Right atrium auricular region (tissue), 2 donors: ENCODE results near the gene LGMN. TPM values are rescaled to one million over a fixed set of nuclear protein-coding genes. Genes with fewer than 3 reads are reported as not detected.

Source experiments
- DNase-seq: peaks from one replicate; pipeline ENCODE4 v3.0.0-alpha.2; 2019; ENCODE audit warnings: low spot score
- H3K27ac ChIP-seq, 2 donors: fragments of 200-600 bp; sonication (generic); 1 replicate in 1 of 2; 2 replicates in 1 of 2; pipeline ENCODE4 v1.5.1; 2016 to 2019
- H3K27me3 ChIP-seq, 2 donors: fragments of 200-600 bp; sonication (generic); one replicate each; pipeline versions ENCODE4 v1.5.1 to v1.6.0; 2017 to 2019
- H3K36me3 ChIP-seq: fragments of 200-600 bp; sonication (generic); one replicate; pipeline ENCODE4 v1.5.1; 2016
- H3K4me1 ChIP-seq, 2 donors: fragments of 200-600 bp; sonication (generic); one replicate each; pipeline versions ENCODE4 v1.5.1 to v1.6.0; 2017 to 2019
- H3K4me3 ChIP-seq, 2 donors: fragments of 200-600 bp; sonication (generic); 1 replicate in 1 of 2; 2 replicates in 1 of 2; pipeline ENCODE4 v1.5.1; 2017 to 2019; ENCODE audit warnings: mild to moderate bottlenecking in 1 of 2, moderate library complexity in 1 of 2
- H3K9me3 ChIP-seq, 2 donors: fragments of 200-600 bp; sonication (generic); one replicate each; pipeline ENCODE4 v1.5.1; 2019
- CTCF ChIP-seq, 2 donors: fragments of 200-600 bp; sonication (generic); IDR thresholded peaks; one replicate each; pipeline ENCODE4 v1.5.1; 2019; ENCODE audit warnings: antibody characterized with exemption in 2 of 2
- total RNA-seq, 2 donors: library from RNA; depleted of rRNA; stranded (reverse); fragments of >200 nt; gene quantifications; one replicate each; pipeline ENCODE4 v1.1.0, GENCODE V29; 2016

The LGMN gene
- total RNA-seq: 100 to 1,000 TPM in 1 of 2 donors, 10 to 100 TPM in 1; 65.6 to 109 TPM

GRCh38 chr14:92748259-92749016, at the start of gene LGMN:
LGMN (minus strand) TSS chr14:92748627; CDS start chr14:92732786, 15,841 bp downstream.
- Histone ChIP-seq H3K4me1 (peaks cover 0 to 15% of the 10 kb centered on the region in 2 donors), H3K36me3 (peaks cover 2% of the 10 kb centered on the region), H3K27me3 (no peaks in the 10 kb centered on the region), H3K9me3 (no peaks in the 10 kb centered on the region), H3K4me3 (peak within 1 kb of the TSS; percentile 78), H3K27ac (peak within 1 kb of the TSS; percentile 90 to 94)
- DNase-seq: peak; percentile 98
- TF ChIP-seq CTCF (IDR thresholded peaks at IDR 0.05): no peak

- Histone ChIP-seq H3K36me3 (peaks cover 14% of the 10 kb centered on the region), H3K4me3 (peak overlapping the region; percentile 97 to 98), H3K4me1 (peaks cover 0 to 24% of the 10 kb centered on the region in 2 donors), H3K27ac (peak overlapping the region; percentile 91), H3K27me3 (no peaks in the 10 kb centered on the region), H3K9me3 (peaks cover 0 to 4% of the 10 kb centered on the region in 2 donors)
- no peak for TF ChIP-seq CTCF (IDR thresholded peaks at IDR 0.05)
- no peak for DNase-seq
Measured at GRCh38 chr14:92794961-92795360, 46.5 kb upstream of the LGMN start.

- H3K27me3 ChIP-seq: no peaks in the 10 kb centered on the region
- H3K36me3 ChIP-seq: peaks cover 14% of the 10 kb centered on the region
- H3K27ac ChIP-seq: peak overlapping the region; percentile 91
- H3K9me3 ChIP-seq: peaks cover under 1 to 8% of the 10 kb centered on the region in 2 donors
- peak overlapping the region; percentile 97 to 98 for H3K4me3 ChIP-seq
- no peak for TF ChIP-seq CTCF (IDR thresholded peaks at IDR 0.05)
- no peak for DNase-seq
- peaks cover 0 to 20% of the 10 kb centered on the region in 2 donors for H3K4me1 ChIP-seq
Measured at GRCh38 chr14:92794547-92794941, 46.1 kb upstream of the LGMN start.

GRCh38 chr14:92793709-92794546, 45.5 kb upstream of the LGMN start, which contains the start of gene GOLGA5:
GOLGA5 (plus strand) TSS chr14:92794305; CDS start chr14:92797438, 3,133 bp downstream.
- Histone ChIP-seq H3K9me3 (peaks cover 7 to 14% of the 10 kb centered on the region in 2 donors), H3K27ac (peak within 1 kb of the TSS; percentile 91), H3K36me3 (peaks cover 14% of the 10 kb centered on the region), H3K4me1 (peaks cover 0 to 17% of the 10 kb centered on the region in 2 donors), H3K4me3 (peak within 1 kb of the TSS; percentile 97 to 98), H3K27me3 (no peaks in the 10 kb centered on the region)
- peak; percentile 99 for DNase-seq
- TF ChIP-seq CTCF (IDR thresholded peaks at IDR 0.05): peak in 1 of 2 donors; percentile 39

GRCh38 chr14:92792885-92793284, 44.5 kb upstream of the LGMN start:
- no peak overlapping the region for H3K27ac ChIP-seq

More at GRCh38 chr14:92792885-92793284, 44.5 kb upstream of the LGMN start:
- Histone ChIP-seq H3K9me3 (peaks cover 11 to 17% of the 10 kb centered on the region in 2 donors), H3K4me1 (peaks cover 0 to 17% of the 10 kb centered on the region in 2 donors), H3K4me3 (no peak overlapping the region), H3K27me3 (no peaks in the 10 kb centered on the region), H3K36me3 (peaks cover 6% of the 10 kb centered on the region)
- DNase-seq: no peak
- TF ChIP-seq CTCF (IDR thresholded peaks at IDR 0.05): no peak
